ENCODE results near the gene ARHGAP19.

DNA sequence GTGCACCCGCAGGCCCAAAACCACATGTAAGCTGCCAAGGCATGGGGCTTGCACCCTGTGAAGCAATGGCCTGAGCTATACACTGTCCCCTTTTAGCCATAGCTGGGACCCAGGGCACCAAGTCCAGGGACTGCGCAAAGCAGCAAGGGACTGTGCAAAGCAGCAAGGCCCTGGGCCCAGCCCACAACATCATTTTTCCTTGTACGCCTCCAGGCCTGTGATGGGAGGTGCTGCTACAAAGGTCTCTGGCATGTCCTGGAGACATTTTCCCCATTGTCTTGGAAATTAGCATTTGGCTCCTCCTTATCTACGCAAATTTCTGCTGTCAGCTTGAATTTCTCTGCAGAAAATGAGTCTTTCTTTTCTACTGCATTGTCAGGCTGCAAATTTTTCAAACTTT is 24.8 kb downstream of the ARHGAP19 start:
- TF ChIP-seq, protein P1, sequence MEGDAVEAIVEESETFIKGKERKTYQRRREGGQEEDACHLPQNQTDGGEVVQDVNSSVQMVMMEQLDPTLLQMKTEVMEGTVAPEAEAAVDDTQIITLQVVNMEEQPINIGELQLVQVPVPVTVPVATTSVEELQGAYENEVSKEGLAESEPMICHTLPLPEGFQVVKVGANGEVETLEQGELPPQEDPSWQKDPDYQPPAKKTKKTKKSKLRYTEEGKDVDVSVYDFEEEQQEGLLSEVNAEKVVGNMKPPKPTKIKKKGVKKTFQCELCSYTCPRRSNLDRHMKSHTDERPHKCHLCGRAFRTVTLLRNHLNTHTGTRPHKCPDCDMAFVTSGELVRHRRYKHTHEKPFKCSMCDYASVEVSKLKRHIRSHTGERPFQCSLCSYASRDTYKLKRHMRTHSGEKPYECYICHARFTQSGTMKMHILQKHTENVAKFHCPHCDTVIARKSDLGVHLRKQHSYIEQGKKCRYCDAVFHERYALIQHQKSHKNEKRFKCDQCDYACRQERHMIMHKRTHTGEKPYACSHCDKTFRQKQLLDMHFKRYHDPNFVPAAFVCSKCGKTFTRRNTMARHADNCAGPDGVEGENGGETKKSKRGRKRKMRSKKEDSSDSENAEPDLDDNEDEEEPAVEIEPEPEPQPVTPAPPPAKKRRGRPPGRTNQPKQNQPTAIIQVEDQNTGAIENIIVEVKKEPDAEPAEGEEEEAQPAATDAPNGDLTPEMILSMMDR (IDR thresholded peaks at IDR 0.05), result no peak
- no peak for TF ChIP-seq POLR2AphosphoS5 (IDR thresholded peaks at IDR 0.05)
